K562 (cell line): Measurements from ENCODE around the gene LSS. TPM values are rescaled to one million over a fixed set of nuclear protein-coding genes. Genes with fewer than 3 reads are reported as not detected.

ENCODE experiments used
- AFF4 ChIP-seq: sonication (generic); formaldehyde crosslinking; IDR thresholded peaks from 2 replicates; pipeline ENCODE4 v1.8.0; 2023; ENCODE audit warnings: mild to moderate bottlenecking, missing genetic modification reagents
- BDP1 ChIP-seq: IDR thresholded peaks from 3 replicates; pipeline ENCODE4 v1.6.1; 2011; ENCODE audit not compliant: insufficient read length, insufficient read depth
- CREB1 ChIP-seq, 2 experiments: sonication (generic) in 1 of 2; formaldehyde crosslinking in 1 of 2; IDR thresholded peaks; 2 replicates each; pipeline versions ENCODE4 v1.6.1 to v1.8.0; 2012 to 2022; ENCODE audit warnings: inconsistent platforms in 1 of 2, mild to moderate bottlenecking in 1 of 2, missing genetic modification reagents in 1 of 2, moderate library complexity in 1 of 2
- GTF2A2 ChIP-seq: IDR thresholded peaks from 2 replicates; pipeline ENCODE4 v1.6.1; 2016; ENCODE audit warnings: mild to moderate bottlenecking, missing genetic modification characterization, missing compliant biosample characterization
- NFIX ChIP-seq: fragments of 250-450 bp; sonication (Bioruptor Pico); IDR thresholded peaks from 2 replicates; pipeline ENCODE4 v1.4.0; 2020; ENCODE audit warnings: low read depth, mild to moderate bottlenecking, moderate library complexity
- ZBTB49 ChIP-seq: sonication (generic); formaldehyde crosslinking; IDR thresholded peaks from 2 replicates; pipeline ENCODE4 v1.8.0; 2022; ENCODE audit warnings: missing genetic modification reagents, mild to moderate bottlenecking, borderline replicate concordance
- ZNF507 ChIP-seq: conservative IDR thresholded peaks from 2 replicates; pipeline ENCODE4 v1.6.1; 2017; ENCODE audit warnings: missing genetic modification characterization, missing compliant biosample characterization
- ZSCAN29 ChIP-seq: fragments of 450-650 bp; IDR thresholded peaks from 2 replicates; pipeline ENCODE4 v1.6.1; 2017
- polyA plus RNA-seq, 8 experiments: library from polyadenylated mRNA; depleted of rRNA in 4 of 8; stranded (reverse) in 5 of 8; unstranded in 3 of 8; fragments of >200 nt; fragmentation: Nextera tagmentation in 2 of 8; fragmentation: Illumina TruSeq in 1 of 8; extraction: Ambion mirVana in 2 of 8; extraction: Trizol in 1 of 8; gene quantifications; 2 replicates each; pipeline versions ENCODE4 v1.2.1 to v1.2.3, GENCODE V29; 2011 to 2014; ENCODE audit warnings: inconsistent platforms in 1 of 8, missing spikeins in 1 of 8
- total RNA-seq, 7 experiments: library from RNA; depleted of rRNA in 6 of 7; stranded (reverse); fragments of >200 nt in 6 of 7; fragmentation: Illumina TruSeq in 2 of 7; extraction: Trizol in 2 of 7; gene quantifications; 2 replicates each; pipeline versions ENCODE4 v1.2.1 to v1.2.3, GENCODE V29; 2011 to 2021; ENCODE audit warnings: low replicate concordance in 1 of 7

Gene LSS
- total and polyA plus RNA-seq, 9 of the 15 experiments (the other 6 are each of a cell fraction or from before 2014, with no cell fraction given), result 2.2 to 89.5 (median 37.4) TPM

- TF ChIP-seq ZBTB49 (CRISPR knock-in tag) (no peak), GTF2A2 (tag) (no peak), ZSCAN29 (no peak), AFF4 (no peak), NFIX (CRISPR knock-in tag) (no peak), ZNF507 (tag) (no peak), BDP1 (no peak), CREB1 (IDR thresholded peaks at IDR 0.05) (no peak), CREB1 (CRISPR knock-in tag; IDR thresholded peaks at IDR 0.05) (no peak)
Measured at GRCh38 chr21:46211376-46211775, 17.2 kb downstream of the LSS start (continued).
